Measurements from ENCODE around the gene GRM4.

GRCh38 chr6:34059136-34059731 is 86.7 kb downstream of the GRM4 start:
- TF ChIP-seq, protein P1, sequence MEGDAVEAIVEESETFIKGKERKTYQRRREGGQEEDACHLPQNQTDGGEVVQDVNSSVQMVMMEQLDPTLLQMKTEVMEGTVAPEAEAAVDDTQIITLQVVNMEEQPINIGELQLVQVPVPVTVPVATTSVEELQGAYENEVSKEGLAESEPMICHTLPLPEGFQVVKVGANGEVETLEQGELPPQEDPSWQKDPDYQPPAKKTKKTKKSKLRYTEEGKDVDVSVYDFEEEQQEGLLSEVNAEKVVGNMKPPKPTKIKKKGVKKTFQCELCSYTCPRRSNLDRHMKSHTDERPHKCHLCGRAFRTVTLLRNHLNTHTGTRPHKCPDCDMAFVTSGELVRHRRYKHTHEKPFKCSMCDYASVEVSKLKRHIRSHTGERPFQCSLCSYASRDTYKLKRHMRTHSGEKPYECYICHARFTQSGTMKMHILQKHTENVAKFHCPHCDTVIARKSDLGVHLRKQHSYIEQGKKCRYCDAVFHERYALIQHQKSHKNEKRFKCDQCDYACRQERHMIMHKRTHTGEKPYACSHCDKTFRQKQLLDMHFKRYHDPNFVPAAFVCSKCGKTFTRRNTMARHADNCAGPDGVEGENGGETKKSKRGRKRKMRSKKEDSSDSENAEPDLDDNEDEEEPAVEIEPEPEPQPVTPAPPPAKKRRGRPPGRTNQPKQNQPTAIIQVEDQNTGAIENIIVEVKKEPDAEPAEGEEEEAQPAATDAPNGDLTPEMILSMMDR (IDR thresholded peaks at IDR 0.05): no peak
- TF ChIP-seq POLR2A (IDR thresholded peaks at IDR 0.05): no peak
